D341Med (cell line): ENCODE data around the gene SPINT1.

Experiments
- DNase-seq: peaks from one replicate; pipeline ENCODE4 v3.0.0; 2012; ENCODE audit warnings: low spot score

The SPINT1 gene, protein sequence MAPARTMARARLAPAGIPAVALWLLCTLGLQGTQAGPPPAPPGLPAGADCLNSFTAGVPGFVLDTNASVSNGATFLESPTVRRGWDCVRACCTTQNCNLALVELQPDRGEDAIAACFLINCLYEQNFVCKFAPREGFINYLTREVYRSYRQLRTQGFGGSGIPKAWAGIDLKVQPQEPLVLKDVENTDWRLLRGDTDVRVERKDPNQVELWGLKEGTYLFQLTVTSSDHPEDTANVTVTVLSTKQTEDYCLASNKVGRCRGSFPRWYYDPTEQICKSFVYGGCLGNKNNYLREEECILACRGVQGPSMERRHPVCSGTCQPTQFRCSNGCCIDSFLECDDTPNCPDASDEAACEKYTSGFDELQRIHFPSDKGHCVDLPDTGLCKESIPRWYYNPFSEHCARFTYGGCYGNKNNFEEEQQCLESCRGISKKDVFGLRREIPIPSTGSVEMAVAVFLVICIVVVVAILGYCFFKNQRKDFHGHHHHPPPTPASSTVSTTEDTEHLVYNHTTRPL

DNA sequence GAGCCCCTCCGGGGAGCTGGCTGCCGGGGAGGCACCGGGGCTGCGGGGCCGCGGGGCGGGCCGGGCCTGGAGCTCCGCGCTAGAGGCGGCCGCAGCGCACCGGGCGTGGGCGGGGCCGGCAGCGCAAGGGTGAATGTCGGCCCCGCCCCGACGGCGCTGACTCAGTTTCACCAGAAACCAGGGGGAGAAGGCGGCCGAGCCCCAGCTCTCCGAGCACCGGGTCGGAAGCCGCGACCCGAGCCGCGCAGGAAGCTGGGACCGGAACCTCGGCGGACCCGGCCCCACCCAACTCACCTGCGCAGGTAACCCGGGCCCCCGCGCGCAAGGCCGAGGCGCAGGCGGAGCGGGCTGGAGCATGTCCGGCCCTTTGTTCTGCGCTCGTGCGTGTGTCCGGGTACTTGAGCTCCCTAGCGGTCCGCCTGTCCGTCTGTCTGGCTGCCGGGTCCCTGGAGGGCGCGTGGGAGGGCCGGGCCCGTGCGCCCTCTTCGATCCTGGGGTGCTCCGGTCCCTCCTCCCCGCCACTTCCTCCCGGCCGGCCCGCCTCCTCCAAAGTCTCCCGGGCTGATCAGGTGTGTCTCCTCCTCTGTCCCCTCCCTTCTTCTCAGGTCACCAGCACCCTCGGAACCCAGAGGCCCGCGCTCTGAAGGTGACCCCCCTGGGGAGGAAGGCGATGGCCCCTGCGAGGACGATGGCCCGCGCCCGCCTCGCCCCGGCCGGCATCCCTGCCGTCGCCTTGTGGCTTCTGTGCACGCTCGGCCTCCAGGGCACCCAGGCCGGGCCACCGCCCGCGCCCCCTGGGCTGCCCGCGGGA lies at the start of gene SPINT1:
Gene SPINT1, plus strand, starts transcription at position 164 of the 811 bp plus-strand sequence. Its CDS starts 507 bp downstream, at position 671.
- DNase-seq = peak; percentile 58

DNA sequence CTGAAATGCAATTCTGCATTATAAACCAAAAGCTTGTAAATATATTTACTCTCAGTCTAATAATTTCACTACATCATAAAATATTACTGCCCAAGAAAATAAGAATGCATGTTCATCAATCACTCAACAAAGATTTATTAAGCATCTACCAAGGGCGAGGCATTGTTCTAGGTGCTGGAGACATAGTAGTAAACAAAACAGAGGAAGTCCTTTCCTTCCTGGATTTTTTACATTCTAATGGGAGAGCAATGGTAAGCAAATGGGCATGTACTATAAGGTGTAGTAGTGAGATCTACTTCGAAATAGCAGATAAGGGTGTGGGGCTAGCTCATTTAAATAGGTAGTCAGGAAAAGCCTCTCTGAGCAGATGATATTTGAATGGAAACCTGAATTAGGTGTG lies 47.8 kb upstream of the SPINT1 start:
- DNase-seq = no peak

GRCh38 chr15:40796512-40796911 lies 47.3 kb upstream of the SPINT1 start:
- DNase-seq = no peak

GRCh38 chr15:40799523-40799922 lies 44.3 kb upstream of the SPINT1 start:
- no peak for DNase-seq

GRCh38 chr15:40803076-40803475 lies 40.8 kb upstream of the SPINT1 start:
- no peak for DNase-seq

GRCh38 chr15:40803688-40804087 lies 40.2 kb upstream of the SPINT1 start:
- no peak for DNase-seq

- no peak for DNase-seq
Observed at GRCh38 chr15:40806672-40807027, 37.2 kb upstream of the SPINT1 start.

GRCh38 chr15:40807028-40807887 lies 36.6 kb upstream of the SPINT1 start, which contains the start of the genes DNAJC17 and ZFYVE19:
TSS of gene DNAJC17 (minus strand) at chr15:40807473. CDS start at chr15:40807446, 27 bp downstream.
TSS of gene ZFYVE19 (plus strand) at chr15:40807089. CDS start at chr15:40807590, 501 bp downstream.
- peak; percentile 96 for DNase-seq

GRCh38 chr15:40807888-40808461 lies 35.9 kb upstream of the SPINT1 start:
- no peak for DNase-seq

DNA sequence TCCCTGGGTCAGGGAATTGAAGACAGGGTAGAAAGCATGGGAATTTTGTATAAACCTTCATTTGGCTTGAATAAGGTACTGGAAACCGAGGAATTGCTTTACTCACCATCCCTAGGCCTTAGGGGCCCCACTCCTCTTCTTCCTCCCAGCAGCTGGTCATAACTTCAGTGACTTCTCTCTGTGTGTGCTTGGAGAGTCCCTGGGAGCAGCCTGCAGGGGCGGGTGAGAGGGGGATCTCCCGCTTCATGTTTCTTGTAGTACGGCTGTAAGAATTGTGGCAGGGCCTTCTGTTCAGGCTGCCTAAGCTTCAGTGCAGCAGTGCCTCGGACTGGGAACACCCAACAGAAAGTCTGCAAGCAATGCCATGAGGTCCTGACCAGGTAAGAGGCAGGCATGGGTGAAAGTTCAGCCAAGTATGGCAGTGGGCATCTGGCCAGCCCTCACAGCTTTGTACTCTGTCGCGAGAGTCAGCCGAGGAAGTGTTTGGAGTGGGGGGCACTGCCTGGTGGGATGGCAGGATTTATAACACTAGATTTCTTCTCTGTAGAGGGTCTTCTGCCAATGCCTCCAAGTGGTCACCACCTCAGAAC lies 34.9 kb upstream of the SPINT1 start:
- no peak for DNase-seq

DNA sequence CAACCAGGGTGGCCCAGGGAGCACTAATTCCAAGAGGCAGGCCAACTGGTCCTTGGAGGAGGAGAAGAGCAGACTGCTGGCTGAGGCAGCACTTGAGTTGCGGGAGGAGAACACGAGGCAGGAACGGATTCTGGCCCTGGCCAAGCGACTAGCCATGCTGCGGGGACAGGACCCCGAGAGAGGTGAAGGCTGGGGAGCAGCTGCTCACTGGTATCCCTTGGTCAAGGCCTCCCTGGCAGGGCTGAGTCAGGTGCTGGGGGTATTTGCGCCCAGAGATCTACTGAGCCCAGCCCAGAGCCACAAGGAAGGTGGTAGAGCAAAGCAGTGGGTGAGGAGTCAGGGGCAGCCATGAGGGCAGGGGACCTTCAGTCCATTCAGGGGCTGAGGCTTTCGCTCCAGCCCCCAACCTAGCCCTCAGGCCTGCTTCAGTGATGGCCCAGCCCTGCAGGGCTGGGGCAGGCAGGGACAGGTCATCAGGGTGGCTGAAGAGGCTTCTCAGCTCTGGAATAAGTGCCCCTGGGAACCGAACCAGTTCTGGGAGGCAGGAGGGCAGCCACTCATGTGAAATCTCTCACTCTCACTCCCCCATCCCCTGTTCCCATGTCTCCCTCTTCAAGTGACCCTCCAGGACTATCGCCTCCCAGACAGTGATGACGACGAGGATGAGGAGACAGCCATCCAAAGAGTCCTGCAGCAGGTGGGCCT lies 31.0 kb upstream of the SPINT1 start:
- no peak for DNase-seq

DNA sequence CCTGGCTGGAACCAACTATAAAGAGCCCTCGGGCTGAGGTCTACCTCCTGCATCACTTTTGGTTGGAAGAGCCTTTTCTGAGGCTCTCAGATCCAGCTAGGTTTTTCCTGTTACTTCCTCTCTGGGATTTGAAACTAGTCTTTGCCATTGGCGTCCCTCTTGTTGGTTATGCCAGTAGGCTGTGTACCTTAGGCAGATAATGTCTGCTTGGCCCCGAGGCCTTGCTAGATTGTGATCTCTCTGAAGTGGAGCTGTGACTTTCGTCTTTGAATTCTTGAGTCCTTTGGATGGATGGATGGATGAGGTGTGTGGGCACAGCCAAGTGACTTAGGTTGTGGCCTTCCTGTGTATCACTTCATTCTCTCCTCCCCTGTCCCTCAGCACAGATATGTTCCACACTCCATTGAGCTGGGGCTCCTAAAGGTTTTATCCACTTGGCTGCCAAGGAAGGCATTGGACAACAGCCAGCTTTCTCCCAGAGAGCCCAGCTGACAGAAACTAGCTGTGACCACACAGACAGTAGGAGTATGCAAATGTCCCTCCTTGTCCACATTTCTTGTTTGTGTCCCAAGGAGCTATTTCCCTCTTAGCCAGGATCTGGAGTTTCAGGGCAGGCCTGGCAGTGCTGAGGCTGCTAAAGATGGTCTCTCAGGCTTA lies 28.7 kb upstream of the SPINT1 start:
- DNase-seq = no peak

DNA sequence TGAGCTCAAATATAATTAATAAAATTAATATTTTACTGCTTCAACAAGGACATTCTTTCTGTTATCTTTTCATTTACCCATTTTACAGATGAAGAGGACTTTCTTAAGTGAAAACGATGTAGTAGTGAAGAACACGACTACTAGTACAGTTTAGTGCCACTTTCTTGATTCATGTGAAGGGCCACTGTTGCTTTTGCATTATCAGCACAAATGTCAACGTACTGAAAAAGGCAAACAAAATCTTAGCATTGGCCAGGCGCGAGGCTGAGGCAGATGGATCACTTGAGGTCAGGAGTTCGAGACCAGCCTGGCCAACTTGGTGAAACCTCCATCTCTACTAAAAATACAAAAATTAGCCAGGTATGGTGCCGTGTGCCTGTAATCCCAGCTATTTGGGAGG lies 24.8 kb upstream of the SPINT1 start:
- DNase-seq = no peak

GRCh38 chr15:40821195-40821594 lies 22.7 kb upstream of the SPINT1 start:
- DNase-seq = no peak

GRCh38 chr15:40823572-40824343 lies 20.1 kb upstream of the SPINT1 start:
- no peak for DNase-seq

DNA sequence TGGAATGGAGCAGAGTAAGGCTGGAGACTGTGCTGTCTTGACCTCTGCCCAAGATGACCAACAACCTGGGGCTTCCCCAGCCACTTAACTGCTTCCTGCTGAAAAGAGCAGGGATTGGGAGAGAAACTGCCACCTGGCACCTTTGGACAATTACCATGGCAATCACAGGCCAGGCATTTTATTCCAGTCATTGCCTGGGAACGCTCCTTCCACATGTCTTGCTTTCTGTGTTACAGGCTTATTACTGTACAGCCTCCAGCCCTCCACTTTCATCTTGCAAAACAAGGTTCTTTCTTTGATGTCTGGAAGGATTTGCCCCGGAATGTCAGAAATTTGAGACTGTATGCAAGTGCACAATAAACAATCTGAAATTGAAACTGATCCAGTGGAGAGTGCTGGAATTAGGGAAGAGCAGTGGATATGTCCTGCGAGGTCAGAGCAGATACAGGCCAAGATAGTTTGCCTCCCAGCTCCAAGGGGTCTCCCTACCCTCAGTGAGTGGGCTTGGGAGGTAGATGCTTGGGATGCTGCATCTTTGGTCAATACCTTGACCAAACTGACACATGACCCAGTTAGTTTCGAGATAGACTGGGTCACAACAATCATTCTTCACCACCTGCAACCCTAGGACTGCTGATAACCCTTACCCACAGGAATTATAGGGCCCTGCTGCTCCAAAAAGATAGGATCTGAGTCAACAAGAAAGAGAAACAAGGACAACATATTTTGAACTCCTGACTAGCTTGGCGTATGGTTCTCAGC lies 18.0 kb upstream of the SPINT1 start:
- no peak for DNase-seq

GRCh38 chr15:40826423-40827075 lies 17.3 kb upstream of the SPINT1 start:
- no peak for DNase-seq
